H9 (cell line): ENCODE results near the gene BCAS1. TPM values are rescaled to one million over a fixed set of nuclear protein-coding genes. Genes with fewer than 3 reads are reported as not detected.

Source experiments
- DNase-seq: peaks from one replicate; pipeline ENCODE4 v3.0.0-alpha.2; 2017
- H2AFZ ChIP-seq: one replicate; pipeline ENCODE4 v1.6.1; 2013; ENCODE audit warnings: mild to moderate bottlenecking, low read length, control low read depth, moderate library complexity
- H2AK5ac ChIP-seq: 2 replicates; pipeline ENCODE4 v1.6.1; 2013; ENCODE audit warnings: low read length, control low read depth, mixed read lengths; ENCODE audit not compliant: insufficient read length
- H2BK120ac ChIP-seq: one replicate; pipeline ENCODE4 v1.6.1; 2013; ENCODE audit warnings: low read depth, mild to moderate bottlenecking, low read length, control low read depth, inconsistent platforms; ENCODE audit not compliant: poor library complexity, severe bottlenecking
- H2BK12ac ChIP-seq: 2 replicates; pipeline ENCODE4 v1.6.1; 2013; ENCODE audit warnings: low read length, control low read depth, mixed read lengths, low read depth; ENCODE audit not compliant: insufficient read length
- H2BK15ac ChIP-seq: 2 replicates; pipeline ENCODE4 v1.6.1; 2013; ENCODE audit warnings: low read depth, low read length, control low read depth
- H2BK20ac ChIP-seq: one replicate; pipeline ENCODE4 v1.6.1; 2013; ENCODE audit warnings: low read depth, mild to moderate bottlenecking, low read length, control low read depth, inconsistent platforms; ENCODE audit not compliant: poor library complexity, severe bottlenecking
- H2BK5ac ChIP-seq: 2 replicates; pipeline ENCODE4 v1.6.1; 2013; ENCODE audit warnings: low read length, control low read depth, mixed read lengths; ENCODE audit not compliant: insufficient read length
- H3K14ac ChIP-seq: 2 replicates; pipeline ENCODE4 v1.6.1; 2013; ENCODE audit warnings: low read length, control low read depth; ENCODE audit not compliant: insufficient read depth
- H3K18ac ChIP-seq: 2 replicates; pipeline ENCODE4 v1.6.1; 2013; ENCODE audit warnings: low read depth, mild to moderate bottlenecking, mixed read lengths, low read length, control low read depth; ENCODE audit not compliant: insufficient read length
- H3K23ac ChIP-seq: 2 replicates; pipeline ENCODE4 v1.6.1; 2013; ENCODE audit warnings: low read length, control low read depth, mixed read lengths, low read depth; ENCODE audit not compliant: insufficient read length
- H3K23me2 ChIP-seq: 2 replicates; pipeline ENCODE4 v1.6.1; 2013; ENCODE audit warnings: low read depth, mild to moderate bottlenecking, mixed read lengths, low read length, control low read depth; ENCODE audit not compliant: insufficient read length, poor library complexity, severe bottlenecking
- H3K27ac ChIP-seq: 2 replicates; pipeline ENCODE4 v1.5.1; 2013; ENCODE audit warnings: low read length, control low read depth, mixed read lengths, low read depth; ENCODE audit not compliant: insufficient read length
- H3K27me3 ChIP-seq: 2 replicates; pipeline ENCODE4 v1.6.1; 2013; ENCODE audit warnings: low read length, control low read depth, inconsistent platforms; ENCODE audit not compliant: insufficient read depth
- H3K4ac ChIP-seq: 2 replicates; pipeline ENCODE4 v1.6.1; 2013; ENCODE audit warnings: low read depth, mild to moderate bottlenecking, control low read depth, inconsistent platforms, low read length, moderate library complexity
- H3K4me1 ChIP-seq: 2 replicates; pipeline ENCODE4 v1.6.1; 2013; ENCODE audit warnings: low read length, control low read depth, inconsistent platforms; ENCODE audit not compliant: insufficient read depth
- H3K4me2 ChIP-seq: 2 replicates; pipeline ENCODE4 v1.6.1; 2013; ENCODE audit warnings: low read length, control low read depth, mixed read lengths; ENCODE audit not compliant: insufficient read length, insufficient read depth
- H3K56ac ChIP-seq: 2 replicates; pipeline ENCODE4 v1.6.1; 2013; ENCODE audit warnings: low read depth, mild to moderate bottlenecking, mixed read lengths, low read length, control low read depth; ENCODE audit not compliant: insufficient read length
- H3K79me1 ChIP-seq: 2 replicates; pipeline ENCODE4 v1.6.1; 2013; ENCODE audit warnings: low read depth, mild to moderate bottlenecking, moderate library complexity, low read length, control low read depth, inconsistent platforms; ENCODE audit not compliant: insufficient read depth, poor library complexity, severe bottlenecking
- H3K79me2 ChIP-seq: 2 replicates; pipeline ENCODE4 v1.6.1; 2013; ENCODE audit warnings: low read length, control low read depth, inconsistent platforms; ENCODE audit not compliant: insufficient read depth
- H3K9ac ChIP-seq: 2 replicates; pipeline ENCODE4 v1.6.1; 2013; ENCODE audit warnings: low read length, control low read depth, mixed read lengths; ENCODE audit not compliant: insufficient read length; ENCODE audit errors: extremely low read depth
- H3K9me3 ChIP-seq: one replicate; pipeline ENCODE4 v1.6.1; 2013; ENCODE audit warnings: low read depth, low read length, inconsistent platforms; ENCODE audit not compliant: control insufficient read depth
- H3T11ph ChIP-seq: one replicate; pipeline ENCODE4 v1.6.1; 2013; ENCODE audit warnings: mild to moderate bottlenecking, low read length, control low read depth, inconsistent platforms
- H4K20me1 ChIP-seq: one replicate; pipeline ENCODE4 v1.6.1; 2013; ENCODE audit not compliant: control insufficient read depth, insufficient read length, insufficient read depth
- H4K5ac ChIP-seq: 2 replicates; pipeline ENCODE4 v1.6.1; 2013; ENCODE audit warnings: low read depth, mild to moderate bottlenecking, mixed read lengths, low read length, control low read depth; ENCODE audit not compliant: insufficient read length
- H4K8ac ChIP-seq: replicated peaks from 2 replicates; pipeline ENCODE4 v1.6.1; 2013; ENCODE audit warnings: low read length, control low read depth, mixed read lengths, low read depth; ENCODE audit not compliant: insufficient read length
- H4K91ac ChIP-seq: 2 replicates; pipeline ENCODE4 v1.6.1; 2013; ENCODE audit warnings: low read depth, mild to moderate bottlenecking, moderate library complexity, mixed read lengths, low read length, control low read depth; ENCODE audit not compliant: insufficient read length
- H3K27ac Mint-ChIP-seq, 3 experiments: 2 replicates in 2 of 3; 3 replicates in 1 of 3; pipeline ENCODE4 v1.8.0; 2020 to 2021; ENCODE audit warnings: mixed read lengths in 3 of 3, mild to moderate bottlenecking in 1 of 3, moderate library complexity in 1 of 3
- H3K27me3 Mint-ChIP-seq: 2 replicates; pipeline ENCODE4 v1.8.0; 2021; ENCODE audit warnings: low read depth, mild to moderate bottlenecking, moderate library complexity, mixed read lengths
- H3K36me3 Mint-ChIP-seq, 3 experiments: 2 replicates in 2 of 3; 3 replicates in 1 of 3; pipeline ENCODE4 v1.8.0; 2020 to 2021; ENCODE audit warnings: low read depth in 3 of 3, mixed read lengths in 3 of 3; ENCODE audit not compliant: insufficient read depth in 1 of 3
- H3K4me1 Mint-ChIP-seq, 2 experiments: 2 replicates each; pipeline ENCODE4 v1.8.0; 2020; ENCODE audit warnings: mixed read lengths in 2 of 2
- H3K4me3 Mint-ChIP-seq, 2 experiments: 2 replicates in 1 of 2; 3 replicates in 1 of 2; pipeline ENCODE4 v1.8.0; 2020 to 2021; ENCODE audit warnings: mild to moderate bottlenecking in 2 of 2, mixed read lengths in 2 of 2, moderate library complexity in 1 of 2
- H3K9me3 Mint-ChIP-seq, 2 experiments: 2 replicates in 1 of 2; 3 replicates in 1 of 2; pipeline ENCODE4 v1.8.0; 2020; ENCODE audit warnings: mild to moderate bottlenecking in 2 of 2, mixed read lengths in 2 of 2, moderate library complexity in 1 of 2
- CTCF ChIP-seq: fragments of 200-600 bp; sonication (generic); conservative IDR thresholded peaks from 3 replicates; pipeline ENCODE4 v1.8.0; 2021; ENCODE audit warnings: antibody characterized with exemption, mild to moderate bottlenecking
- total RNA-seq: library from RNA; stranded (reverse); gene quantifications from 2 replicates; pipeline ENCODE4 v1.2.1, GENCODE V29; 2021

Gene BCAS1
- total RNA-seq, 1 experiment from 2014 or later: 0.15 TPM

- H2BK5ac ChIP-seq: no peak overlapping the region
- no peaks in the 10 kb centered on the region for H4K20me1 ChIP-seq
- H3K9me3 Mint-ChIP-seq: peaks cover 2 to 3% of the 10 kb centered on the region in 2 experiments; a peak in 3 of 5 replicates
- no peaks in the 10 kb centered on the region for H3K79me1 ChIP-seq
- H2BK12ac ChIP-seq: no peak overlapping the region
- H3K36me3 Mint-ChIP-seq: peaks cover 0 to 4% (median 0%) of the 10 kb centered on the region in 3 experiments; a peak in 1 of 7 replicates
- no peak overlapping the region for H3K4ac ChIP-seq
- no peaks in the 10 kb centered on the region for H3K79me2 ChIP-seq
- H3K4me3 Mint-ChIP-seq: no peak overlapping the region
- H3K23me2 ChIP-seq: no peaks in the 10 kb centered on the region
- no peak for DNase-seq
- no peak overlapping the region for H4K91ac ChIP-seq
- no peaks in the 10 kb centered on the region for H3K9me3 ChIP-seq
- no peaks in the 10 kb centered on the region for H3K4me1 Mint-ChIP-seq
- H3K9ac ChIP-seq: no peak overlapping the region
- no peak overlapping the region for H3K23ac ChIP-seq
- no peak overlapping the region for H3K4me2 ChIP-seq
- no peak overlapping the region for H2BK120ac ChIP-seq
- H3K27me3 Mint-ChIP-seq: no peaks in the 10 kb centered on the region
- H3K56ac ChIP-seq: no peak overlapping the region
- no peaks in the 10 kb centered on the region for H3K4me1 ChIP-seq
- no peak overlapping the region for H3K27ac ChIP-seq
- no peak overlapping the region for H2BK20ac ChIP-seq
- no peak overlapping the region for H3K18ac ChIP-seq
- no peak for TF ChIP-seq CTCF
- H2AFZ ChIP-seq: no peak overlapping the region
- H3K14ac ChIP-seq: no peak overlapping the region
- no peak overlapping the region for H4K5ac ChIP-seq
- no peak overlapping the region for H2BK15ac ChIP-seq
- no peak overlapping the region for H3T11ph ChIP-seq
- no peaks in the 10 kb centered on the region for H3K27me3 ChIP-seq
- no peak overlapping the region for H3K27ac Mint-ChIP-seq
- no peak overlapping the region for H4K8ac ChIP-seq
- no peak overlapping the region for H2AK5ac ChIP-seq
Measured at GRCh38 chr20:54044156-54044555, 26.2 kb downstream of the BCAS1 start.
